Peyer's patch (tissue), 4 donors: ENCODE data around the gene TMEM108.

Experiments used
- POLR2A ChIP-seq, 2 donors: fragments of 450-650 bp; IDR thresholded peaks; one replicate each; pipeline ENCODE4 v1.5.1; 2017; ENCODE audit warnings: antibody characterized with exemption in 2 of 2, mild to moderate bottlenecking in 2 of 2, moderate library complexity in 2 of 2
- TF ChIP-seq, protein P1 (sequence below), 6 experiments: fragments of 450-650 bp in 4 of 6; fragments of 200-600 bp in 2 of 6; sonication (generic) in 1 of 6; IDR thresholded peaks; one replicate each; pipeline ENCODE4 v1.5.1; 2017 to 2019; ENCODE audit warnings: antibody characterized with exemption in 6 of 6, mild to moderate bottlenecking in 3 of 6, moderate library complexity in 1 of 6

DNA sequence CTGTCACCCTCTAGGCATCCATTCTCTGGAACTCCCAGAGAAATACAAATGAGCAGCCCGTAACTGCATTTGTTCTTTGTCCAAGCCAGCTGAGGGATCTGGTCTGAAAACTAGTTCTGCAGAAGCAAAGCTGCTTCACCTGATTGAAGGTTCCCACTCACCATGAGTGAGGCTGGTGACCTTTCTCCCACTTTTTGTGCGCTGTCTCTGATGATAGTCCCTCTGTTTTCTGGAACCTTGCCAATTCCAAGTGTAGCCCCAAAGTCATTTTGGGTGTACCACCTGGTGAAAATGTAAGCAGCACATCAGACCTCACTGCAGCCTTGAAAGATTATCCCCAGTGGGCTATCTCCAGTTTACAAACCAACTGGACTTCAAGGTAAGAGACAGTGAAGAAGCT, 322.3 kb downstream of the TMEM108 start:
- TF ChIP-seq, protein P1, sequence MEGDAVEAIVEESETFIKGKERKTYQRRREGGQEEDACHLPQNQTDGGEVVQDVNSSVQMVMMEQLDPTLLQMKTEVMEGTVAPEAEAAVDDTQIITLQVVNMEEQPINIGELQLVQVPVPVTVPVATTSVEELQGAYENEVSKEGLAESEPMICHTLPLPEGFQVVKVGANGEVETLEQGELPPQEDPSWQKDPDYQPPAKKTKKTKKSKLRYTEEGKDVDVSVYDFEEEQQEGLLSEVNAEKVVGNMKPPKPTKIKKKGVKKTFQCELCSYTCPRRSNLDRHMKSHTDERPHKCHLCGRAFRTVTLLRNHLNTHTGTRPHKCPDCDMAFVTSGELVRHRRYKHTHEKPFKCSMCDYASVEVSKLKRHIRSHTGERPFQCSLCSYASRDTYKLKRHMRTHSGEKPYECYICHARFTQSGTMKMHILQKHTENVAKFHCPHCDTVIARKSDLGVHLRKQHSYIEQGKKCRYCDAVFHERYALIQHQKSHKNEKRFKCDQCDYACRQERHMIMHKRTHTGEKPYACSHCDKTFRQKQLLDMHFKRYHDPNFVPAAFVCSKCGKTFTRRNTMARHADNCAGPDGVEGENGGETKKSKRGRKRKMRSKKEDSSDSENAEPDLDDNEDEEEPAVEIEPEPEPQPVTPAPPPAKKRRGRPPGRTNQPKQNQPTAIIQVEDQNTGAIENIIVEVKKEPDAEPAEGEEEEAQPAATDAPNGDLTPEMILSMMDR (IDR thresholded peaks at IDR 0.05), result no peak
- no peak for TF ChIP-seq POLR2A (IDR thresholded peaks at IDR 0.05)
